GM19467 (cell line): Measurements from ENCODE around the gene TGFA.

Experiments
- ATAC-seq: cut with Tn5 transposase; IDR thresholded peaks from one replicate; pipeline ENCODE4 v1.9.1; 2021; ENCODE audit warnings: mild to moderate bottlenecking, moderate library complexity; ENCODE audit not compliant: unreplicated experiment

Gene TGFA

DNA sequence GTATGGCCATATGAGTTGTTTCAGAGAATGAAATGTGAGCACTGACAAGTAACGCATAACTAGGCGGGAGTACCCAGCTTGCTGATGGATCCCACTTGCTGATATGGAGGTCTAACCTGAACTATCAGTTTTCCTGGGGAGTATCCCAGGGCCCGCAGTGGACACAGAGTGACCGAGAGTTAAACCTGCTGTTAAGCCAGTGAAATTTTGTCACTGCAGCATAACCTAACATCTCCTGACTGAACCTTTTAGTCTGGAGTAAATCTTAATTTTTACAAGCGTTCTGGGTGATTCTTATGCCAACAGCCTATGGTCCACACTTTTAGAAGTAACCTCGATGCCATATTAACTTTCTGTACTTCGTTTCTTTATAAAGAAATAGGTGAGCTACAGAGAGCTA, 54.4 kb downstream of the TGFA start:
- no peak for ATAC-seq

GRCh38 chr2:70498528-70498927, 55.1 kb downstream of the TGFA start:
- no peak for ATAC-seq

DNA sequence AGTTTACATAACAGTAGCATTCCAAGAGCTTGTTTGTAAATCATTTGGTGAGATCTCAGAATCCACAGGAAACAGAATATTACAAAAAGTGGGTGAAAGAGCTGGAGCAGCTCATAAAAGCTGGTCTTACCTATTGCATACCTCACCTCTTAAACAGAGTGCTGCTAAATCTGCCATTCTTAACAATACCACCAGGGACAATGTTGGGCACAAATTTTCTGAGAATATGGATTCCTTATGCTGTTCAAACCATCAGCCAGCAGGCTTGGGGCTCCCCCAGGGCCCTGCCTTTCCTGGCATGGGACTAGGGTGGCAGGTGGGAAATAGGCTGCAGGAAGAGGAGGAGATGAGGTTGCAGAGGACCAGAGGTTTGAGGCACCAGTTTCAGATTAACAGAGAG, 55.6 kb downstream of the TGFA start:
- ATAC-seq: no peak

GRCh38 chr2:70496819-70497218, 56.8 kb downstream of the TGFA start:
- ATAC-seq: no peak

GRCh38 chr2:70494293-70494886, 59.2 kb downstream of the TGFA start:
- no peak for ATAC-seq

DNA sequence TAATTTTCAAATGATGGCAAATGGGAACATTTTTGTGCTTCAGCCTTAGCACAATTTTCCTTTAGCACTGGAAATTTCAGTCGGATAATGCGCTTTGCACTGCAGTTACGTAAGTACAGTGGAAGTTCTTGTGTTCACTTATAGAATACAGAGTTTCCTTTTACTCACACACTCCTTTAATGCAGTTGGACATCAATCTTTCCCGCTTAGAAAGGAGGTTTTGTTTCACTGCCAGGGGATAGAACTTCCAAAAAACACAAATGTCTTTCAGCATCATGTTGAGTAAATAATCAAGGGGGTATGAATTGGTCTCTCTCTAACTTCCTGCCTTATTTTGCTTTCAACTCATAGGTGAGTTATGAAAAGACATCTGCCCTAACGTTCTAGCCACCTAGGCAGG, 63.2 kb downstream of the TGFA start:
- no peak for ATAC-seq

DNA sequence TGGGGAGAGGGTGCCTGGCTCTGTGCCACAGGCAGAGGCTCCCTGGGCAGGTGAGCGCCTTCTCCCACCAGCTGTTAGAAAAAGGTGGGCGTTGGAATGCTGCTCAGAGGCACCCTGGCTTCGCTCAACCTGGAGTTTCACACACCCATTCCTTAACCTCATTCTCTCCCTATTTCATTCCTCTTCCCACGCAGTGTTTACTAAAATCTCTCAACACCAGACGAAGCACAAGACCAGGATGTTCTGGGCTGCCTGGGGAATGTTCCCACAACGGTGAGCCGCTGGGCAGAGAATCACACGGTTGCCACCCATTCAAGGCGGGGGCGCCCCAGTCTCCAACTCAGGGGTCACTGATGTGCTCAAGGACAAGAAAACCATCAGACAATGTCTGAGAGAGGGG, 64.5 kb downstream of the TGFA start:
- no peak for ATAC-seq

GRCh38 chr2:70484086-70484485, 69.5 kb downstream of the TGFA start:
- ATAC-seq: no peak

DNA sequence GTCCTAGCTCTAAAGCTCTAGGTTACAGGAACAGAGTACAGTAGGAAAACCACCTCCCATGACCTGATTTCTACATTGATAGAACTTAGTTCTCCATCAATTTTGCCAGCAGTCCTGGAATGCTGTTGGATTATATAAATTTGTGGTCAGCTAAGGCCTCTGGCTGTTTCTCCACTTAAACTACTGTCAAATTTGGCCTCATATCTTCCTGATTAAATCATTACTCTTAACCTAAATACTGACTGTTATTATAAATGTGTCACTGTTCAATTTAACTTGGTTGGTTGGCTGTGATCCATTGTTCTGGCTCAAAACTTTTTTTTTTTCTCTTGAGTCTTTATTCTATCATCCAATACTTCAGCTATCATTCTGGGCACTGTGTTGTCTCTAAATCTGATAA, 71.2 kb downstream of the TGFA start:
- ATAC-seq: no peak

DNA sequence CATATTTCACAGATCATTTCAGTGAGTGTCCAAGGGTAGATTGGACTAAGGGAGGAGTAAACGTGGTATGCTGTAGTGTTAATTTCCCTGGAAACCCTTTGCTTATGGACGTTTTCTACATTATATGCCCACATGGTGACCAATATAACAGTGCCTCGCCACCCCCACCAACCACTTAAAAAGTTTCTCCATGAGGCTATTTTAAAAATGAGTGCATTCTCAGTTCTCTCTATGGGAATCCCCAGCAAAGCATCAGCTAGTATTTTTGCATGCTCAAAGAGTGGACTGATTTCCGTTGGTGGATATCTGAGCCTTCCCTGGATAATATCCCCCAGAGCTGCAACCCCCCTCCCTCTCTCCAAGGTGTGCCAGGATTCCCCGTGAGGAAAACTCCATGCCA, 73.2 kb downstream of the TGFA start:
- no peak for ATAC-seq

GRCh38 chr2:70479816-70480215, 73.8 kb downstream of the TGFA start:
- no peak for ATAC-seq

DNA sequence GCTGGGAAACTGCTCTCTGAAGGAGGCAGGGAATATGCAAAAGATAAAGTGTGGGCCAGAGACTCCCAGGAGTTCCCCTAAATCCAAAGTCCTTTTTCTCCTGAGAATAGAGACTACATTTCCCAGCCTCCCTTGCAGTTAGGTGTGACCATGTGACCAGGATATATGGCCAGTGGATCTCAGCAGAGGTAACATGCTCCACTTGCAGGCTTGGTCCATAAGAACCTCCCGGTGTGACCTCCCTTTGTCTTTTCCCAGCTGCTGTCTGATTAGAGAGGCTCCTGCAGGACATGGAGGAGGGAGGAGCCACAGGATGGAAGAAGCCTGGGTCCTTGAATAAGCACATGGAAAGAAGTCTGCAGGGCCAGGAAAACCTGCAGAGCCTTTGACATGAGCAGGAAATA, 76.2 kb downstream of the TGFA start:
- ATAC-seq: no peak

DNA sequence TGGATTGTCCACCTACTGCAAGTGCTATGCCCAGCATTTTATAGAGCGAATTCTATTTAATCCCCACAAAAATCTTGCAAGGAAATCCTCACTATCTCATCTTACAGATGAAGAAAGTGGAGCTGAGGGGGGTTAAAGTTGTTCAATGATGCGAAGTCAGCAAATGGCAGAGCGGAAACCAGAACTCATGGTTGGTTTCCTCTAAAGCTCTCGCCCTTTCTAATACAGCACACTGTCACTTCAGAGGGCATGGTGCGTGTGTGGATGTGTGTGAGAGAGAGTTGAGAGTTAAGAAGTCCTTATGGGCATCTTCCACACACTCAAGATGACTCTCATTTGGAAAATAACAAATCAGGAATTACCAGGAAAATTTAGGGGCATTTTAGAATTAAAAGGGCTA, 78.4 kb downstream of the TGFA start:
- ATAC-seq: no peak

DNA sequence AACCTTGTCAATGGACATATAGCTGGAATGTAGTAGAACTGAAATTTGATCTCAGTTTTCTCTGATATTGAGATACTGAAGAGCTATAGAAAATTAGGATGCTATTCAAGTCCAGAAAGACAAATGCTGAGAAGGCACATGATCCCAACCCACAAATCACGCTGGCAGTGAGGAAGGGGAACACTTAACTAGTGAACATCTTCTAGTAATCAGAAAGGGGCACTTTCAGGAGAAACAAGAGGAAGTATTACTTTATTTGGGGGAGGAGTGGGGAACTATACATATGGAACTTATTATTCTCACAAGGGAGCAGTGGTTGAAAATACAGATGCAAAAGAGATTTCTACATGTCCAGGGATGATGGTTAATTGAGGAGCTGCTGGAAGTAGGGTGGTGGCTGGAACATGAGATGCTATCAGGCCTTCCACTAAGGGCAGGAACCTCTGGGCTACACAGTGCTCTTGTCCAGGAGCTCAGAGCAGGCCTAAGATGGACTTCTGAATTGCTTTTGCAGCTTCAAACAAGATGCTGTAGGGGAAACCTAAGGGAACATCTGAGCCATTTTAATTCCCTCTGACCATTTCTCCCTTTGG, 79.3 kb downstream of the TGFA start:
- ATAC-seq: no peak

GRCh38 chr2:70473101-70473722, 80.4 kb downstream of the TGFA start:
- ATAC-seq: no peak

DNA sequence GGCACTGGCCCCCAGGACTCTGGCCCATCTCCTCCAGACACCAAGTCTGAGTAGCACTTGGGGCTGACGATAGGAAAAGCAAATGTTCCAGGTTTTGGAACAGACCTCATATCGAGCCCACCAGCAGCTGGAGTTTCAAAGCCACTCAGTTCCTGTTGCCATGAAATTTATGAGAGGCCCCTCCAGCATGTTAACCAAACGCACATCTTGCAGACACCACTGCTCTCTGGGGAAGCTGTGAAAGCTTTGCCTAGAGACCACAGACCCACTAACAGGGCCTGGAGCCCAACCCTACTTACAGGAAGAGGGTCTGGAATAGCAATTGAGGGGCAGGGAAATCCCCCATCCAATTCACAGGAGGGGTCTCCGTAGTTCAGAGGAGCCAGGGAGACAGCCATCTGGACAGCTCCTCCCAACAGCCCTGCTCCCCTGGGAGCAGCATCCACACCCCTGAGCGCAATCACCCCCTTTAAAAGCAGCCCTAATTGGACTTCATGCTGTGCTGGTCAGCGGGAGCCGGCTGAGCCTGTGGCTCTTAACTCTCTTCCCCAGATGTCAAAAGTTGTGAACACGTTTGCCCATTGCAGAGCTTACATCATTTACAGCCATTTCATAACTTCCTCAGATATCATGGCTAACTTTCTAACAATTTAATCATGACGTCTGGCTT, 81.3 kb downstream of the TGFA start:
- no peak for ATAC-seq

DNA sequence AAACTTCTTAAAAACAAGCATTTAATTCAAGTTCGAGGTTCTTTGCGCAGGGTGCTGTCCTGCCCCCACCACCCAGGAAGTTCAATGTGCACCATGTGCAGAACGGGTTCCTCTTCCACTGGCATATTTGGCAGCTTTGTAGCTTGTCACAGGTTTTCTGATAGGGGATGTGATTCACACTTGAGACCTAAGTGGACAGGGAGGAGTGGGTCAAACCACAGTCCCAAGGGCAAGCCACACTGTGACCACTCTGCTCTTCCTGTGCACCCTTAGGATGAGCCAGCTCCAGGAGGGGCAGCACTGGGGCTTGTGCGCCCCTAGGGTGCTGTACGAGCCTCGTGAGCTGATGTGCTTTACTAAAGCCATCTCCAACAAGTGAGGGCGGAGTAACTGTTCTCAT, 82.5 kb downstream of the TGFA start:
- no peak for ATAC-seq

DNA sequence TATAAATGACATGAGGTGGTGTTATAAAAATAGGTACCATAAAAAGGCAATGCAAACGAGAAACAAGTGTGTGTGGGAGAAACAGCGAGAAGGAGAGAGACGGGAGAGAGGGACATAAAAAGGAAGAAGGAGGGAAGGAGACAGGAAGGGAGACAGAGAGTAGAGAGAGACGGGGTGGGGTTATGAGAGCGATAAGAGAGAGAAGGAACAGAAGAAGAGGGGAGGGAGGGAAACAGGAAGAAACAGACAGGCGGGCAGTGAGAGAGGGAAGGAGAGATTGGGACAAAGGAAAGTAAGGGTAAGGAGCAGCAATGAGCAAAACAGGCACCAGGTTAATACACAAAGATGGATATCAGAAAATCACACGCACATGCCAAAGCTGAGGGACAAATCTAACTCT, 83.7 kb downstream of the TGFA start:
- no peak for ATAC-seq

- ATAC-seq: no peak
These were observed 84.2 kb downstream of the TGFA start for GRCh38 chr2:70469435-70469834.

GRCh38 chr2:70468878-70469277, 84.7 kb downstream of the TGFA start:
- no peak for ATAC-seq

- ATAC-seq: no peak
These were observed 85.5 kb downstream of the TGFA start for GRCh38 chr2:70467831-70468779.
